Fibroblast of pulmonary artery (primary cell): ENCODE measurements around the gene LMAN2.
A peak's percentile ranks its signal among the peaks of the same experiment; 100 is the strongest.

ENCODE experiments used
- DNase-seq: peaks from one replicate; pipeline ENCODE4 v3.0.0-alpha.2; 2010; ENCODE audit warnings: low read depth
- H3K4me3 ChIP-seq: replicated peaks from 2 replicates; pipeline ENCODE4 v1.5.1; 2011; ENCODE audit warnings: low read depth, mild to moderate bottlenecking, control low read depth, low read length, moderate library complexity
- TF ChIP-seq, protein P1 (sequence below): IDR thresholded peaks from 2 replicates; pipeline ENCODE4 v1.5.1; 2011; ENCODE audit warnings: mild to moderate bottlenecking, control low read depth, low read length, inconsistent platforms; ENCODE audit errors: missing control alignments

LMAN2 gene

DNA sequence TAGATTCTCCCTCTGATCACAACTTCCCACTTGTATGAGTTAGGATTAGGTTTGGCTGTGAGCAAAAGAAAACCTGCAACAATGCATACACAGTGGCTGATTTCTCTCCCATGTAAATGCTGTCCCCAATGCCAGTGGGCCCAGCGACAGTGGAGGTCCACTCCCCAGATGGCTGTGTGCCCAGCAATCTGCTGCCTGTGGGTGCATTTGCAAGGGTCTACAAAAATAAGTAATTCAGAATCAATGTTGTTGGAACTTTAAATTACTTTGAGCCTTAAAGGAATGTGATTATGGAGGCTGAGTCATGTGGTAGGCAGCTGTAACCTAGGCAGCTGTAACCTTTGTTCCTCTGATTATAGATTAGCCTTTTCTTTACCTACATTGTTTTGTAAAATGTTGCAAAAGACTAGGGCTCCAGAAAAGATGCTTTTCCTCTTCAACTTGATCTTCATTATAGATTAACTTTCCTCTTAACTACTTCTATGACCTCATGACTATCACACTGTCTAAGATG lies 25.5 kb downstream of the LMAN2 start:
- no peak overlapping the region for H3K4me3 ChIP-seq
- DNase-seq = no peak
- TF ChIP-seq, protein P1, sequence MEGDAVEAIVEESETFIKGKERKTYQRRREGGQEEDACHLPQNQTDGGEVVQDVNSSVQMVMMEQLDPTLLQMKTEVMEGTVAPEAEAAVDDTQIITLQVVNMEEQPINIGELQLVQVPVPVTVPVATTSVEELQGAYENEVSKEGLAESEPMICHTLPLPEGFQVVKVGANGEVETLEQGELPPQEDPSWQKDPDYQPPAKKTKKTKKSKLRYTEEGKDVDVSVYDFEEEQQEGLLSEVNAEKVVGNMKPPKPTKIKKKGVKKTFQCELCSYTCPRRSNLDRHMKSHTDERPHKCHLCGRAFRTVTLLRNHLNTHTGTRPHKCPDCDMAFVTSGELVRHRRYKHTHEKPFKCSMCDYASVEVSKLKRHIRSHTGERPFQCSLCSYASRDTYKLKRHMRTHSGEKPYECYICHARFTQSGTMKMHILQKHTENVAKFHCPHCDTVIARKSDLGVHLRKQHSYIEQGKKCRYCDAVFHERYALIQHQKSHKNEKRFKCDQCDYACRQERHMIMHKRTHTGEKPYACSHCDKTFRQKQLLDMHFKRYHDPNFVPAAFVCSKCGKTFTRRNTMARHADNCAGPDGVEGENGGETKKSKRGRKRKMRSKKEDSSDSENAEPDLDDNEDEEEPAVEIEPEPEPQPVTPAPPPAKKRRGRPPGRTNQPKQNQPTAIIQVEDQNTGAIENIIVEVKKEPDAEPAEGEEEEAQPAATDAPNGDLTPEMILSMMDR = no peak

DNA sequence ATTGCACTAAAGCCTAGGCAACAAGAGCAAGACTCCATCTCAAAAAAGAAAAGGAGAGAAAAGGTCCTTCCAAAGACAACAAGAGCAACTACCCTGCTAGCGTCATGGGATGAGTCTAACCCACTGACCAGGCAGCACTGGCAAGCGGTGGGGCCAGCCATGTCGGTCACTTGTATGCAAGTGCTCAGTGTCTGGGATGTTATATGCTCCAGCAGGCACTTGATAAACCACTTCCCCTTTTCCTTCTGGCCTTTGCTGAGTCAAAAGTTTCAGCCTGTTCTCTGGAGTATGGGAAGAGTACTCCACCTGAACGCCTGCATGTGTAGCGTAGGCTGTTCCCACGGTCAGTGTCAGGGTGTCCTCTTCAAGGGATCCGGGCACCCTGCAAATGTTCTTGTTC lies 30.6 kb downstream of the LMAN2 start:
- DNase-seq = no peak
- H3K4me3 ChIP-seq = no peak overlapping the region
- TF ChIP-seq, protein P1 = no peak

DNA sequence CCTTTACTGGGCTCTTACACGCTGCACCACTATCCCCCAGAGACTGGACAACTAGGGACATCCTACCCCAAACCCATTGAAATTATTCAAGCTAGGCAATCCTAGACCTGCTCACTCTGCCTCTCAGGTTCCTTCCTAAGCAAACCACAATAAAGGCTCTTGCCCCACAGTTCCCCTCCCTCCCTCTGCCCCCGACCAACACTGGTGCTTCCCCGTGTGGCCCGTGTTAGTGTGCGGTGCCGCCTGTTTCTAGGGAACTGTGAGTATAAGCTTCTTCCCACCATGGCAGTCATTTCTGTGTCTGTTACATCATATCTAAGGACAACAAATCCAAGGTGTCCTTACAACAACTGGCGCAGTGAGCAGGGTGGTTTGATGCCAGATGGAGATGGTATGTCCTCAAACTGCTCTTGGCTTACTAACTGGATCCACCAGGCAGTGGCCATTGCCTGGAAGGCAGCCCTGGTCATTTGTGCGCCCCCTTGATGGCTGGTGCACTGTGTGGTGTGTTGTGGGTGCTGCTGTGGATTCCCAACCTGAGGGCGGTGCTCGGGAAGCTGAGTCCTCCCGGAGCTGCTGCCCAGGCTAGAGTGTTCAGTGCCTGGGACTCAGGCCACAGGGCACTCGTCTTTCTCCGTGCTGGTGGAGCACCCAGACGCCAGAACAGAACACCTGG lies 31.4 kb downstream of the LMAN2 start:
- no peak for DNase-seq

DNA sequence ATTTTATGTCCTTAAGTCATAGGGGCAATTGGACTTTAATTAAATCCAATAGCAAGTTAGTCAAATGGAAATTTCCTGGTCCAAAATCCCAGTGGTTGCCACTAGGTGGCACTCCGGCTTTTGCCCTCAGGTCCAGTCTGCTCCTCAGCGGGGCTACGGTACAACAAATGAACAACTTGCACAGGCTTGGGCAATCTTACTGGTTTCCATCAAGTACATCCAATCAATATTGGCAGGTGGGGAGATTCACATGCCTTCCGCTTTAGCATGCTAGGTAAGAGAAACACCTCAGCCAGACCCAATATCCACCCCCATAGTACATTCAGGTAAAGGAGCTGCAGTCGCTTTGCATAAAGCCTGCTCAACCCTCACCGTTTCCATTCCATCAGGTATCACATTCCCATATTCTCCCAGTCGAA lies 33.5 kb downstream of the LMAN2 start:
- H3K4me3 ChIP-seq = no peak overlapping the region
- TF ChIP-seq, protein P1 = peak; percentile 94
- DNase-seq = peak; percentile 88

More for the DNA sequence above, 31.4 kb downstream of the LMAN2 start:
- TF ChIP-seq, protein P1 = no peak
- H3K4me3 ChIP-seq = no peak overlapping the region

DNA sequence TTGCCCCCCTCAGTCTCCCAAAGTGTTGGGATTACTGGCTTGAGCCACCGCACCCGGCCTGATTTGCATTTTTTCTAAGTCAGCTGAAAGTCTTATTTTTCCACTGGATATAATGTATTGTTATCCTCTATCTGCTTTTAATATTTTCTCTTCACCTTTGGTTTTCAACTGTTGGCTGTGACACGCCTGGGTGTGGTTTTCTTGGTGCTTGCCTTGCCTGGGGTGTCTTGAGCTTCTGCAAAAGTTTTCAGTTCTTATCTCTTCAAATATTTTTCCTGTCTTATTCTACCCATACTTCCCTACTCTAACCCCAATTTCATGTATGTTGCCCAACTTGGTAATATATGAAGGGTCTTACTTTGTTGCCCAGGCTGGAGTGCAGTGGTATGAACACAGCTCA lies 35.5 kb downstream of the LMAN2 start:
- no peak overlapping the region for H3K4me3 ChIP-seq
- TF ChIP-seq, protein P1 = no peak

DNA sequence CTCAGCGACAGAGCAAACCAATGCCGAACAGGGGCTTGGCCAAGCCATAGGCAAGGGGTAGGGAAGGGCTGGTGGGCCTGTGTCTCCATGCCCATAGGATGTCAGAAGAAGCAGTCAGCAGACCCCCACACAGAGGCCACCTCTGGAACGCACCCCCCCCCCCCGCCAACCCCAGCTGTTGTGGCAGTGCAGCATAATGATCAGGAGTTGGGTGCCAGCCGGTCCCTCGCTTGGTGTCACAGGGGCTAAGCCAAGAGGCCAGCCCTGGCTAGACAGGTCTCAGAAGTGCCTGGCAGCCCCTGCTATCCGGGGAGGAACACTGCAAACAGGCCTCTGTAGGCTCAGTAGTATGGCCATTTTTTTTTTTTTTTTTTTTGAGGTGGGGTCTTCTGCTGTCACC lies 36.1 kb downstream of the LMAN2 start:
- TF ChIP-seq, protein P1 = no peak
- no peak for DNase-seq
- no peak overlapping the region for H3K4me3 ChIP-seq

More for the DNA sequence above, 35.5 kb downstream of the LMAN2 start:
- no peak for DNase-seq
